ENCODE results near the gene FCAMR. TPM values are rescaled to one million over a fixed set of nuclear protein-coding genes. Genes with fewer than 3 reads are reported as not detected.

The FCAMR gene
- total RNA-seq, 1 experiment from 2014 or later: not detected

- TF ChIP-seq MXD4 (CRISPR knock-in tag; IDR thresholded peaks at IDR 0.05; ENCODE audit: borderline replicate concordance): no peak
- TF ChIP-seq OVOL2 (CRISPR knock-in tag; IDR thresholded peaks at IDR 0.05; ENCODE audit: borderline replicate concordance): no peak
- TF ChIP-seq SMAD4 (CRISPR knock-in tag; IDR thresholded peaks at IDR 0.05): no peak
These were observed 48.4 kb upstream of the FCAMR start (continued) for GRCh38 chr1:207018707-207019106.

- no peaks in the 10 kb centered on the region for H3K36me3 Mint-ChIP-seq
- ATAC-seq: no peak
- POLR2A ChIA-PET: interaction anchor here (1.6 kb wide), 1 partner anchor 15 kb away, joined by 4 read pairs; the partner anchor contains the start of gene C1orf116
- DNase-seq (ENCODE audit: low spot score): no peak
- H3K4me3 Mint-ChIP-seq: no peak overlapping the region
- CTCF ChIA-PET: no interaction called here
- H3K27ac Mint-ChIP-seq: no peak overlapping the region
- H3K4me1 Mint-ChIP-seq: no peaks in the 10 kb centered on the region
- H3K9me3 Mint-ChIP-seq: no peaks in the 10 kb centered on the region
- no peak for TF ChIP-seq TP53 (CRISPR knock-in tag; IDR thresholded peaks at IDR 0.05)
- TF ChIP-seq ZNF232 (CRISPR knock-in tag; IDR thresholded peaks at IDR 0.05): no peak
- no peak for TF ChIP-seq MXD4 (CRISPR knock-in tag; IDR thresholded peaks at IDR 0.05; ENCODE audit: borderline replicate concordance)
- TF ChIP-seq ATF3 (CRISPR knock-in tag; conservative IDR thresholded peaks at IDR 0.05): no peak
- no peak for TF ChIP-seq ZNF425 (CRISPR knock-in tag; conservative IDR thresholded peaks at IDR 0.05)
- no peak for TF ChIP-seq ZBTB43 (CRISPR knock-in tag; IDR thresholded peaks at IDR 0.05)
- no peak for TF ChIP-seq RELA (CRISPR knock-in tag; IDR thresholded peaks at IDR 0.05; ENCODE audit: borderline replicate concordance)
- TF ChIP-seq MAX (CRISPR knock-in tag; IDR thresholded peaks at IDR 0.05): no peak
- peaks cover 10% of the 10 kb centered on the region for H3K27me3 Mint-ChIP-seq (ENCODE audit: low read depth)
These were observed 47.6 kb upstream of the FCAMR start for GRCh38 chr1:207017615-207018559.

GRCh38 chr1:207015791-207016190 lies 45.5 kb upstream of the FCAMR start:
- CTCF ChIA-PET: no interaction called here
- Mint-ChIP-seq H3K9me3 (no peaks in the 10 kb centered on the region), H3K36me3 (no peaks in the 10 kb centered on the region), H3K4me1 (no peaks in the 10 kb centered on the region), H3K27ac (no peak overlapping the region), H3K27me3 (ENCODE audit: low read depth) (peaks cover 18% of the 10 kb centered on the region), H3K4me3 (no peak overlapping the region)
- DNase-seq (ENCODE audit: low spot score) (no peak), ATAC-seq (no peak)
- POLR2A ChIA-PET: no interaction called here
- TF ChIP-seq ETV6 (CRISPR knock-in tag; IDR thresholded peaks at IDR 0.05): no peak
- no peak for TF ChIP-seq ZNF317 (CRISPR knock-in tag; IDR thresholded peaks at IDR 0.05; ENCODE audit: borderline replicate concordance, low read depth)
- no peak for TF ChIP-seq GRHL2 (CRISPR knock-in tag; IDR thresholded peaks at IDR 0.05; ENCODE audit: insufficient replicate concordance, severe bottlenecking)
- TF ChIP-seq PRRX2 (CRISPR knock-in tag; IDR thresholded peaks at IDR 0.05): no peak
- no peak for TF ChIP-seq OVOL2 (CRISPR knock-in tag; IDR thresholded peaks at IDR 0.05; ENCODE audit: borderline replicate concordance)
- TF ChIP-seq GTF2I (CRISPR knock-in tag; conservative IDR thresholded peaks at IDR 0.05): no peak
- TF ChIP-seq SMAD4 (CRISPR knock-in tag; IDR thresholded peaks at IDR 0.05): no peak
- no peak for TF ChIP-seq IRF1 (CRISPR knock-in tag; IDR thresholded peaks at IDR 0.05)
- no peak for TF ChIP-seq SMAD3 (CRISPR knock-in tag; IDR thresholded peaks at IDR 0.05; ENCODE audit: borderline replicate concordance)
- no peak for TF ChIP-seq E2F5 (CRISPR knock-in tag; IDR thresholded peaks at IDR 0.05)
- TF ChIP-seq SOX15 (CRISPR knock-in tag; IDR thresholded peaks at IDR 0.05): no peak
- TF ChIP-seq ZBTB43 (CRISPR knock-in tag; IDR thresholded peaks at IDR 0.05): no peak
- TF ChIP-seq ZMAT4 (CRISPR knock-in tag; IDR thresholded peaks at IDR 0.05): no peak
- TF ChIP-seq MAX (CRISPR knock-in tag; IDR thresholded peaks at IDR 0.05): no peak
- TF ChIP-seq FOXP4 (CRISPR knock-in tag; IDR thresholded peaks at IDR 0.05): no peak

All from WTC11 (cell line).